MV-4-11 (cell line): ENCODE results near the gene LSS.
"Not testable (repeated sequence)": the region's sequence is repeated elsewhere in the genome, so short reads cannot be mapped to it uniquely, and the experiment has no call there.

ENCODE experiments used
- DNase-seq: peaks from one replicate; lab custom pipeline; 2025; lab: John Stamatoyannopoulos, UW

LSS gene

DNA sequence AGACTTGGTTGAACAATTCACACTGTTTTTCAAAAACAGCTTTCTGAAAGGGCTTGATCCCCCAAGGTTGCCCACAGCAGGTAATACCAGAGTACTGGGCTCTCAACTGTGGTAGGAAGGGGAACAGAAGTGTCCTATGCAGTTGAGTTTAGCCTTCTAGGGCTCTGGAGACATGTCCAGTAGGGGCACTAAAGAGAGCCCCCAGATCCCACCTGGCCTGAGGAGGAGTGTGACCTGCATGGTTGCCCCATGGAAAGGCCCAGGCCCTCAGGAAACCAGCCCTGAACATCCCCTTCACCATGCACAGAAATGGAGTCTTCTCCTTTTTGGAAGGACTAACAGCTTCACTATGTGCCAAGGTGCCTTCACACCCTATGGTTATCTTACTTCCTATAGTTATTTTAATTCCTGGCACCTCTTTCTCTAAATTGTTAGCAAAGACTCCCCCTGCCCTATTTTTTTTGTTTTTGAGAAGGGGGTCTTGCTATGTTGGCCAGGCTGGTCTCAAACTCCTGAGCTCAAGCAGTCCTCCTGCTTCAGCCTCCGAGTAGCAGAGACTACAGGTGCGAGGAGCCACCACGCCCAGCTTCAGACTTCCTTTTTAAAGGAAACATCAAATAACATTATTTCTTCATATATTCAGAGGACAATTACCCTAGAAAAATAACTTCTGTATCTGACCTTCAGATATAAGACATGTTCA lies 16.8 kb upstream of the LSS start:
- DNase-seq, result no peak

DNA sequence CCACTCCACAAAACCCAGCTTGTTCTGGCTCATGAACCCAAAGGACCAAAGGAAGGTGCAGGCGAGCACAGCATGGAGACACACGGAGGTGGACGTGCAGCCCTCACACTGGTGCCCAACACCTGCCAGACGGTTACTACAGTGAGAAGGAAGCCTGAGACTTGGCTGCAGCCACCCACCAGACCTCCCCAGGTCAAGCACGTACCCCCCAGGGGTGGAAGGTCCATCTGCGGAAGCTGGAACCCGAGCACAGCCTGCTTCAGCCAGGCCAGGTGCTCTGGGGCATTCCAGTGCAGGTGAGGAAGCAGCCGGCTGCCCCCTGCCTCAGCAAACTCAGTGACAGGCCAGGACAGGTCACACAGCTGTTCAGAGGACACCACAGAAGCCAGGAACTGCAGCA lies 16.0 kb upstream of the LSS start:
- DNase-seq, result no peak

DNA sequence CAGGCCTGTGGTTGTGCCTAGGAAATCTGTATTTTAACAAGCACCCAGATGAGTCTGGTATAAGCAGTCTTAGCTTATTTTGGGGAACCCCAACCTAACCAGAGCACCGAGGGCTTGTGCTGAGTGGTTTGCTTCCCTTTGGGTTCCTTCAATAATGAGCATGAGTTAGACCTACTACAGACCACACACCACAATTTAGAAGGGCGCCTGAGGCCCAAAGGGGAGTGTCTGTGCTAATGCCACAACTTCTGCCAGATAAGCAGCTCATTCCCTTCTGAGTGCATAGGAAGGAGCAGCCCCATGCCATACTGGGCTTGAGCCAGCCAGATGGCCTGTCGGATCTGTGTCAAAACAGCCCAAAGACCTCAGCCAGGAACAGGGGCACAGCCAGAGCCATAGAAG lies 15.4 kb upstream of the LSS start:
- DNase-seq, result no peak

DNA sequence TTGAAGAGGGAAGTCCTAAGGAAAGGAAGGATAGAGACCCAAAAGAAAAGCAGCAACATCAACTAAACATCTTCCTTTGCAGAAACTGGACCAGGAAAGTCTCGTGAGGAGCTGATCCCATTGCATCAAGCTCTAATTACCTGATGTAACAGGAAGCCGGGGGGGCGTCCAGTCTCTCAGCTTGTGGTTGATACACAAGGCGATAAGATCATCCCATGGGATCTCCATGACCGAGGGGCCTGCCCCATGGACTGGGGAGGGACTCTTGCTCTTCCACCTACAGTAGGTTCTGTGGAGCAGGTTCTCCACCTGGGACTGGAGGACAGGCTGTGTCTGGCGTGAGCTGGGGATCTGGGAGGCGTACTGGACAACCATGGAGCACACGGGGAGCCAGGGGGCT lies 14.8 kb upstream of the LSS start:
- no peak for DNase-seq

DNA sequence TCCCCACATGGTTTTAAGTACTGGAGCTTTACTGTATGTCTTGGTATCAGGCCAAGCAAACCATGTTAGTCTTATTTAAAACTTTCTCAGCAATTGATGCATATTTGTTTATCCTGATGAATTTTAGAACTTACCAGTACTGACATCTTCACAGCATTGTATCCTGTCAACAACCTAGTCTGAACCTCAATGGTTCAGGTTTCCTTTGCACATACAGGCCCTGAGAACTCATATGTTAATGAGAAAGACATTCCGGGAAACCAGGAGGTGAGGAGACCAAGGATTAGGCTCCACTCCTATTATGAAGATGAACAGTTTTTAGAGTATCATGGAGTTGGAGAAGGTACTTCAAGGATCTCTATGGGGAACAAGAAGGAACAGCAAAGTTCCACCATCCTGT lies 13.0 kb upstream of the LSS start:
- DNase-seq, result not testable (repeated sequence)

DNA sequence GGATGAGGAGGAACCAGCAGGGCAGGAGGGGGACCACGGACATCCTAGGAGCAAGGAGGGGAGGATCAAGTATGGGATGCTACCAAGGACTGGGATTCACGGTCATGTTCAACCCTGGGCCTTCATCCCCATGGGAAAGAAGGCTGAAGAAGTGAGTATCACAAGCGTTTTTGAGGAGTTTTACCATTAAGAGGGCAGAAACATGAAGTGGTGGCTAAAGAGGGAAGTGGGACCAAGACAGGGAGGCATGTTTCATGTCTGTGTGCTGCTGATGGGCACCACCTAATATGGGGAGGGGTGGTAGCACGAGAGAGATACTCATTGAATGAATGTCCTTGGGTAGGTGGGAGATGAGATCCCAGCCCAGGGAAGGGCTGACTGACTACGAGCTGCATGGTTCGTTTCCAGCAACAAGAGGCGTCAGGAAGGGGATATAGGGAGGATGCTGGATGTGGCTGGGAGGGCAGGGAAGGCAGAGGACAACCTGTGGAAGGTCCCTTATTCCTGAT lies 11.3 kb upstream of the LSS start:
- no peak for DNase-seq

DNA sequence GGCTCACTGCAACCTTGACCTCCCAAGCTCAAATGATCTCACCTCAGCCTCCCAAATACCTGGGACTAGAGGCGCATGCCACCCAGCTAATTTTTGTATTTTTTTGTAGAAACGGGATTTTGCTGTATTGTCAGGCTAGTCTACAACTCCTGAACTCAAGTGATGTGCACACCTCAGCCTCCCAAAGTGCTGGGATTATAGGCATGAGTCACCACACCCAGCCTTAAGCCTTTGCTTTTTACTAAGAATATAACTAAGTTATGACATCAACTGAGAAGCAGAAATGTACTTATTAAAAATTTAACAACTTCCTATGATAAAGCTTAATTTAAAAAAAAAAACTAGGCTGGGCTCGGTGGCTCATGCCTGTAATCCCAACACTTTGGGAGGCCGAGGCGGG lies 8.9 kb upstream of the LSS start:
- no peak for DNase-seq

DNA sequence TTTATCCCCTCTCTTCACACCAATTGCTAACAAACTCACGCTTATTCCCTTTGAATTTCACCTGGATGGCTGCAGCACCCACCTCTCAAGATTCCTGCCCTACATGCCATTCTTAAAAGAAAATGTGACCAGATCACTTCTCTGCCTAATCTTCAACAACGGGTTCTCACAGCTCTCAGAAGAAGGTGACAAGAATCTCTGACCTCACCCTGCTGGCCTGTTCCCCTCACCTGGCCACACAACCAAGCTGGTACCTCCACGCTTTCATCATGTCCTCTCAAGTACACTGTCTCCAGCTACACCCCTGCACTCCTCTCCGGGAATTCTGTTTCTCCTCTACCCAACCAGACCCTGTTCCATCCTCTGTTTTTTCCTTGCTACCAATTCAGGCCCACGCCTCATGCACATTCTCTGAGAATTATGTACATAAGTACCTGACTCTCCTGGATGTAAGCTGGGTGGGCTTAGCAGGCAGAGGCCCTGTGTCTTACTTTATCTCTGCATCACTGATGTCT lies 5.9 kb upstream of the LSS start:
- DNase-seq, result no peak

DNA sequence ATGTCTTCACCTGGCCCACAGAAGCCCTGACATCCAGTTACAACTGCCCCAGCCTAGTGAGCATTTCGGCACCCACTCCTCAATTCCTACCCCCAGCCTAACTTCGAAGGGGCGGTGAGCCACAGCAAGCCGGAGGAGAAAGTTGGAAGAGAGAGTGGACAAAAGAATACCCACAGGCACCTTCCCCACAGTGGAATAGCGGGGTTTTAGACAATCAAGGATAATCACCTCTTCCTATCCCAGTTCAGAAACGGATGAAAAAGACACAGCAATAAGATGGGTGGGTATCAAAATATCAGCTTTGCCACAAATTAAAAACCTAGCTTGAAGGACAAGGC lies 1.3 kb upstream of the LSS start:
- no peak for DNase-seq

DNA sequence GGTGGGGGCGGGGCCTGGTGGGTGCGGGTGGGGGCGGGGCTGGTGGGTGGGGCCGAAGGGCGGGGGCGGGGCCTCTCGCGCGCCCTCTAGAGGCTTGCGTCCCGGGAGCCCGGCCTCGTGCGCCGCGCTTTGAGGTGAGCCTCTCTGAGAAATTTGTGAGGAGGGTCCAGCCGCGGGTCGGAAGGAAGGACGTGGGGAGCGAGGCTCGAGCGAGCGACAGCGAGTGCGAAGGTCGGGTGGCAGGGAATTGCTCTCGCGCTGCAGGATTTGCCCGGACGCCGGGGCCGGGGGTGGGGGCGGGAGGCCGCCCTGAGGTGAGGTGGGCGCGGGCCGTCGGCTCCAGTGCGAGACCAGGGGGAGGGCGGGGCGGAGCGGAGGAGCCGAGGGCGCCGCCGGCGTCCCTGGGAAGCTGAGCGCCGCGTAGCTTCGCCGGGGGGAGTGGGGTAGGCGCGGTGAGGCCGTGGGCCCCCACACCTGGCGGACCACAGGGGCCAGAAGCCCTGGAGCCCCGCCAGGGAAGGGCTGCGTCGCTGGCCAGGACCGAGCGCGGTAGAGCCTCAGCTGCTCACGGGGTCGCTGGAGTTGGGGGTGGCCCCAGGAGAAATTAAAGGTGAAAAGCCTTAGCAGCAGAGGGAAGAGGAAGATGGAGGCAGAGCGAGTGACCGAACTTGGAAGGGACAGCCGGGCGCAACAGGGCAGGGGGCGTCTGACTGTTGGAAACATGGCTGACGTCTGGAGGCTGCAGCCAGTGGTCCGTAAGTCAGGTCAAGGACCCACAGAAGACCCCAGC lies 754 bp upstream of the LSS start:
- no peak for DNase-seq

DNA sequence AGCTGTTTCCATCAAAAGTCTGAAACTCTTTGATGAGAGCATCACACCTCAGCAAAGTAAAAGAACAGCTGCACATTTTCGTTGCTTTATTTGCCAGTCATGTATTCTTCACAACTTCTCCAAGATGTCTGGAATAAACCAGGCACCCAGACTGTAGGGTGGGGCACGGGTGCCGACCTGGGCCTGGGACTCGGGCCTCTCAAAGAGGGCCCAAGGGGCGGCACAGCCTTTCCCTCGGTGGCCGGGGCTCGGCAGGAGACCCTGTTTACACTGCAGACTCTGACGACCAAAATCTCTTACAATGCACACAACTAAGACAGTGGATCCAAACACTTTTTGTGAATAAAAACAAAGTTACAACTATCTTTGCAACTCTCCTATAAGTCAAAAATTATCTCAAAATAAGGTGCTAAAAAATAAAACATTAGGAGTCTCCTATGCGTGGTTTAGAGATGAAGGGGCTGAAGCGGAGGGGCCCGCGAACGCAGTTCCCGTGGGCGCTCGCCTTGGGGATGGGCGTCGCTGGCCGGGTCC lies 696 bp downstream of the LSS start:
- DNase-seq, result no peak

DNA sequence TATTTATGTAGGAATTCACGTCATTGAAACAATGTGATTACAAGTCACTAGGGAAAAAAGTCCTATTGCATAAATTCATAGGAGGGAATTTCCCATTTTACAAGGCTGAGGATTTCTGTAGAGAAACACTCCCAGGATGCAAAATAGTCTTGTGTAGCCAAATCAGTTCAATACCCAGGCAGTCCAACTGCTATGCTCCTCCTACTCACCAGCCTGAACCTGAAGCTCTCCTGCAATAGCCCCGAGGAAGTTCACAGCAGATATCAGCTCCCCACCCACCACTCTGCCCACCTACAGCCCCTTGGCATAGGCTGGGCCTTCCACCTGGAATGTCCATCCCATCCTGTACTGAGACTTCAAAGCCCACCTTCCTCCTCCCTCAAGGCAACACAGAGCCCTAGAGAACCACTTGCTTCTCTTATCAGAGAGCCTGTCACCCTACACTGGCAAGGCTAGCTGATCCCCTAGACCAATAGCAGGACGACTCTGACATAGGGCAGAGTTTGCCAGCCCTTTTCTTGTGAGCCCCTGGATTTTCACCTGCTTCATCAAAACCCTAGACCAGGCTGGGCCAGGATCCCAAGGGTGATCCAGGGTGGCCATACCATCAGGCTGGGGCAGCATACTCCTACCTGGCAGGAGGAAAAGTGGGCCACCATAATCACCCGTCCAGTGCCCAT lies 1.5 kb downstream of the LSS start:
- no peak for DNase-seq

DNA sequence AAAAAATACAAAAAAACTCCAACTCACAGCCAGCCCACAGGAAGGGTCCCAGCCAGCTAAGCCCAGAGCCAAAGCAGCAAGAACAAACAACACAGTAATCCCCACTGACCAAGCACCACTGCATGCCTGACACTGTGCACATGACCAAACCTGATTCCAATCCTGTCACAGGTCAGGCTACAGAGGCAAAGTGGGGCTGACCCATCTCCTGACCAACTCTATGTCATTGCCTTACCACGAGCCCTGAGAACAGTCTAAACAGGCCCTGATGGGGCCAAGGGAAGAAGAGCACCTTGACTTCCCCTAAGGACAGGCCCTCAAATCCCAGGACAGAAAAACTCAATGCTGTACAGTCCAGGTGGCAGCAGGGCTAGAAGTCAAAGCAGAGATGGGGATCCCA lies 2.4 kb downstream of the LSS start:
- DNase-seq, result no peak

DNA sequence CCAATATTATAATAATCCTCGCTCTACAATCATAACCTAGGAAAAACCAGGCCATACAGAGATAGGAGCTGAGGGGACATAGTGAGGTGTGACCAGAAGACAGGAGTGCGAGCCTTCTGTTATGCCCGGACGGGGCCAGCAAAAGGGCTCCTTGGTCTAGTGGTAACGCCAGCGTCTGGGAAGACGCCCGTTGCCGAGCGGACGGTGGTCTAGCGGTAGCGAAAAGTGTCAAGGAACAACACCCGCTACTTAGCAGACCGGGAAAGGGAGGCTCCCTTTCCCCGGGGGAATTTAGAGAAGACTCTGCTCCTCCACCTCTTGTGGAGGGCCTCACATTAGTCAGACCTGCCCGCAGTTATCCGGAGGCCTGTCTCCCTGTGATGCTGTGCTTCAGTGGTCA lies 4.9 kb downstream of the LSS start:
- DNase-seq, result not testable (repeated sequence)

DNA sequence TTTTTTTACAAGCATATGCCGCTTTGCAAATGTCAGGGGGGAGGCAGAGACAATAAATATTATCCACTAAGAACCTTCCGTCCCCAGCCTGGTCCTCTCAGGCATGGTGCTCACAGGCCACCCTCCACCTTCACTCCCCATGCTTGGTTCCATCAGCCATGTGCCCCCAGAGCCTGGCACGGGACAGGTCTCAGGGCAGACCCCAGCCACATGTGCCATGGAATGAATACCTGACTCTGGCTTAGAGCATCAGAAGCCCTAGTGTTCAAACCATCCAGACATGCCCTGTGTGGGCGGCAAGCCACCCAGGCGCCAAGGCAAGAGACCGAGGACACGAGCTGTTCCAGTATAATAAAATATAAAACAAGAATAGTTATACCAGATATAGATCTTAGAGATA lies 5.4 kb downstream of the LSS start:
- no peak for DNase-seq

DNA sequence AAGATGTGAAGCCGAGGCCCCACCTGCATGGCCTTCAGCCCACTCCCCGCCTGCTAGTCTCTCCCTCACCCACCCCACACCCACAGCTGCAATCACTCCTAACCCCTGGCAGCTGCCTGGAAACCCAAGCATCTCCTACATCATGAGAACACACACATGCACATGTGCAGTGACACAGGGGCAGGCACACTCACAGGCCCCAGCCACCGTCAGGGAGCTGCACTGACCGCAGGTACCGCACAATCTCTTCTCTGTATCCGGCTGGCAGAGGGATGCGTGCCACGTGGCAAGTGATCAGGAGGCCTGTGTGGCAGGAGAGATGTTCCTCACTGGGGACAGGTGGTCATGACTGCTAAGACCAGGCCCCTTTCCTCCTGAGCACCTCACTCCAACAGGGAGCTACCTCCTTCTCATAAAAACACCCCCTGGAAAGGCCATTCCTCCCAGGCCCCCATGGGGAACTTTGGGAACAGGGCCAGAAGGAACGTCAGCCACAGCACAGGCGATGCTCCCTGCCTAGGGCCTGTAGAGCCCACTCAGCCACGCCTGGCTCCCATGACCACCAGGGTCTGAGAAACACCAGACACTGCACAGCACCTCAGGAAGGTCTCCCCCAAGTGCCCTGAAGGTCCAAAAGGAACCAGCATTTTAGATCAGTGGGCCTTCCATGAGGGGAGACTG lies 6.0 kb downstream of the LSS start:
- DNase-seq, result no peak

DNA sequence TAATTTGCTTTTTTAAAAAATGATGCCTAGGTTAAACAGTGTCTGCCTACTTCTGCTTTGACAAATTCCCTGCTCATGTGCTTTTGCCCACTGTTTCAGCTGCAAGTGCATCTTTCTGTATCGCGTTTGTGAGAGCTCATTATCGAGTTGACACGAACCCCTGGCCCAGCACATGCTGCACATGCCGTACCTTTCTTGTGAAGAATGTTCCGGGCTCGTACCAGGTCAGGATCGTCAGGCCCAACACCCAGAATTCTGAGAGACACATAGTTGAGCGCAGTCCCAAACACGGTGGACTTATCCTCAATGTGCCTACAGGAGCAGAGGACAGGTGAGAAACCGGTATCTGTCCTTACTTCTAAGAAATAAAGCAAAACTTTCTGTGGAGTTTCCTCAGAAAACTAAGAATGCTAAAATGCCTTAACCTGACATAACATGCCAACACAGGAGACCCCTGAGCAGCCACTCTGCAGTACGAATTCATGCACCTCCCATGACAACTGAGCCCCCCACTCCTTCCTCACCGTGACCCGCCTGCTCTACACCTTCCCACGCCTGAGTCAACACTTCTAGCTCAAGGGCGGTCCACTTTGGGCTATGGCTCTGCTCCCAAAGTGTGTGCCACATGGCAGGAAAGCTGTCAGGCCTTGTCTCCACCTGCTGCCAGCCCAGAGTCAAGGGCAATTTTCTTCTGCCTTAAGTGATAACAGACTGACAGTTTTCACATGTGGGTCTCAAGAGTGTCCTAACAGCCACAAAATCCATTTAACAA lies 6.7 kb downstream of the LSS start:
- no peak for DNase-seq

DNA sequence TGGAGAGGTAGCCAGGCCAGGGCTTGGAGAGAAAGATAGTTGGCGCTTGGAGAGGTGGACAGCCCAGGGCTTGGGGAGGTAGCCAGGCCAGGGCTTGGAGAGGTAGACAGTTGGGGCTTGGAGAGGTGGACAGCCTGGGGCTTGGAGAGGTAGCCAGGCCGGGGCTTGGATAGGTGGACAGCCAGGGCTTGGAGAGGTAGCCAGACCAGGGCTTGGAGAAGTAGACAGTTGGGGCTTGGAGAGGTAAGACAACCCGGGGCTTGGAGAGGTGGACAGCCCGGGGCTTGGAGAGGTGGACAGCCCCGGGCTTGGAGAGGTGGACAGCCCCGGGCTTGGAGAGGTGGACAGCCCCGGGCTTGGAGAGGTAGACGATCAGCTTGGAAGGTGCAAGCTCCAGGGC lies 7.7 kb downstream of the LSS start:
- no peak for DNase-seq

DNA sequence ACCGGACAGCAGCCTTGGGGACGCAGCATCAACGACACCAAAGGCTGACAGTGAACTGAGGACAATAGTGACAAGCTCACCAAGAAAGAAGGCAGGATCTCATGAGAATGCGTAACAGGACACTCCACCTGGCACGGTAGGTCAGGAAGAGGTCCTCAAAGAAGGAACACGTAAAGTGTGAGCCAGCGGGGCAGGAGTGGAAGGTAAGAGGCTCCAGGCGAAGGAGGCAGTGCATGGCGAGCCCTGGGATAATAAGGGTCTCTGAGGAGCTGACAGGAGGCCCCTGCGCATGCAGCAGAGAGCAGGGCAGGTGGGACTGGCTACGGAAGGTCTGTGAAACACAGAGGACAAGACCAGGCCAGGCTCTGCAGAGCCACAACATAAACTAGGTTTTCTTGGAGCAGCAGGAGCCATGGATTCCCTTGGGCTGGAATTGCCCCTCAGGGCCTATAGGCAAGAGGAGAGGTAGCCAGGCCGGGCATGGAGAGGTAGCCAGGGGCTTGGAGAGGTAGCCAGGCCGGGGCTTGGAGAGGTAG lies 8.2 kb downstream of the LSS start:
- DNase-seq, result no peak

DNA sequence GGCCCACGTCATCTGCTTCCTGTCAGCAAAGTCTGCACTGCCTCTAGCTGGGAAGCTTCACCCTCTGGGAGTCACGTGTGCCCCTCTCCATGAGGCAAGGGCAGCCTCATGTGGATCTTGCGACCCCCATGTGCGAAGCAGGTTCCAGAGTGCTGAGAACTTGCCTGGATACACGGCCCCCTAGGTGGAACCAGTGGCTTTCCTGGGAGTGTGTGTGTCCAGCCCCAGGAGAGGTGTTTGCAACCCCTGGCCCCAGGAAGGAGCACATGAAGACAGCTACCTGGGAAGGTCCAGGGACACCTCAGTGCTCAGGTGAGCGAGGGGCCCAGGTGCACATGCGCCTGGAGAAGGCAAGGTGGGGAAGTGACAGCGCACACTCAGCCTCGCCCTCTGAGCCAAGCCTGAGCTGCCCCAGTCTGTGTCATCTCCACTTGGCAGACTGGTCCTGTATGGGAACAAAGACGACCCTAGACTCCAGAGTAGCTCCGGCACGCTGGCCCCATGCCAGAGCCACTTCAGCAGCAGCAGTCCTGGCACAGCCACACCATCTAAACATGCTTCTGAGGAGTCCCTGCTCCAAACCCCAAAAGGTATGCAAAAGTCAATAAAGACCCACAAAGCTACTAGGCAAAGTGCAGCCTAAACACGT lies 8.9 kb downstream of the LSS start:
- DNase-seq, result no peak
